Peyer's patch (tissue), 4 donors: ENCODE data around the gene DMTF1.

Experiments
- POLR2A ChIP-seq, 2 donors: fragments of 450-650 bp; IDR thresholded peaks; one replicate each; pipeline ENCODE4 v1.5.1; 2017; ENCODE audit warnings: antibody characterized with exemption in 2 of 2, mild to moderate bottlenecking in 2 of 2, moderate library complexity in 2 of 2
- TF ChIP-seq, protein P1 (sequence below), 6 experiments: fragments of 450-650 bp in 4 of 6; fragments of 200-600 bp in 2 of 6; sonication (generic) in 1 of 6; IDR thresholded peaks; one replicate each; pipeline ENCODE4 v1.5.1; 2017 to 2019; ENCODE audit warnings: antibody characterized with exemption in 6 of 6, mild to moderate bottlenecking in 3 of 6, moderate library complexity in 1 of 6

DNA sequence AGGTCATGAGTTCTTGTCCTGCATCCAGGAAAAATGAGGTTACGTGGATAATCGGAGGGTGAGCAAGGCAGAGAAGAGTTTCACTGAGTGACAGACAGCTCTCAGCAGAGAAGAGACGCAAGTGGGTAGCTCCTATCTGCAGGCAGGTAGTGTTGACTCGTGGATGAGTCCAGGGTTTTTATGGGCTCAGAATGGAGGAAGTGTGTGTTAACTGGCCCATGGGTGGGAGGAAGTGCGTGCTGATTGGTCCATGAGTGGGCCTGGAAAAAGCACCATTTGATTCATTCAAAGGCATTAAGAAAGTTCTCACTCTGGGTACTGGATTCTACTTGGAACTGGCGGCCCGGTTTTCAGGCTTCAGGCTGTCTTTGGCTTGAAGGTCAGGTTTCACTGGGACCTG is 4.8 kb upstream of the DMTF1 start:
- no peak for TF ChIP-seq POLR2A (IDR thresholded peaks at IDR 0.05)
- TF ChIP-seq, protein P1, sequence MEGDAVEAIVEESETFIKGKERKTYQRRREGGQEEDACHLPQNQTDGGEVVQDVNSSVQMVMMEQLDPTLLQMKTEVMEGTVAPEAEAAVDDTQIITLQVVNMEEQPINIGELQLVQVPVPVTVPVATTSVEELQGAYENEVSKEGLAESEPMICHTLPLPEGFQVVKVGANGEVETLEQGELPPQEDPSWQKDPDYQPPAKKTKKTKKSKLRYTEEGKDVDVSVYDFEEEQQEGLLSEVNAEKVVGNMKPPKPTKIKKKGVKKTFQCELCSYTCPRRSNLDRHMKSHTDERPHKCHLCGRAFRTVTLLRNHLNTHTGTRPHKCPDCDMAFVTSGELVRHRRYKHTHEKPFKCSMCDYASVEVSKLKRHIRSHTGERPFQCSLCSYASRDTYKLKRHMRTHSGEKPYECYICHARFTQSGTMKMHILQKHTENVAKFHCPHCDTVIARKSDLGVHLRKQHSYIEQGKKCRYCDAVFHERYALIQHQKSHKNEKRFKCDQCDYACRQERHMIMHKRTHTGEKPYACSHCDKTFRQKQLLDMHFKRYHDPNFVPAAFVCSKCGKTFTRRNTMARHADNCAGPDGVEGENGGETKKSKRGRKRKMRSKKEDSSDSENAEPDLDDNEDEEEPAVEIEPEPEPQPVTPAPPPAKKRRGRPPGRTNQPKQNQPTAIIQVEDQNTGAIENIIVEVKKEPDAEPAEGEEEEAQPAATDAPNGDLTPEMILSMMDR (IDR thresholded peaks at IDR 0.05), result no peak
